ENCODE data around the gene OTX1. TPM values are rescaled to one million over a fixed set of nuclear protein-coding genes. Genes with fewer than 3 reads are reported as not detected.

Gene OTX1
- total and polyA plus RNA-seq, 9 of the 15 experiments (the other 6 are each of a cell fraction or from before 2014, with no cell fraction given) = 0.18 to 7.1 (median 0.58) TPM

DNA sequence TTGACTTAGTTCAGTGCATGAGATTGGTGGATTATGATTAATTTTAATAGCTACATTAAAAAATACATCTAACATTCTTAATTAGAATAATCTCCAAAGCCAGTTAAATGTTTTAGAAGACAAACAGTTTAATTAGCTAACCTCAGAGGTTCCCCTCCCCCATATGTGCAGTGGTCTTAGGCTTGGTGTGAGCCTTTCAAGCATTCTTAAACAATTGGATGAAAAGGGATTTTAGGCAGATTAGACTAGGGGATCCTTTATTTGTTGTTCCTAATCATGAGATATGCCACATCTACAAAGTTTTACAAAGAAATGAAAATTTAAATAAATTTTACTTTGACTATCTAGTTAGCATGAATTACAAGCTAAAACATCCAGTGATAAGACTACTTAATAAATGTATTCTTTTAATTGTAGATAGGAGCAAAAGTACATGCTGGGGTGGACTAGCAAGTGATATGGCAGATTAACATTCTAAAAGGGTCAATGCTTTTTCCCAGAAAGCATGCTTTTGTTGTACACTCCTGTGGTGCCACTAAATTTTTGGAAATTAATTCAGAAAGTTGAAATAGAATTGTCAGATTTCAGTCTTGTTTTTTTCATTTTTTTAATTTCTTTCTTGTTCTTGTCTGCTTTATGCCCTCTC is 42.7 kb upstream of the OTX1 start:
- CTCF ChIA-PET (ENCODE audit: low intra/inter-chr PET ratio) = no interaction called here
- FAIRE-seq (no peak), ATAC-seq (no peak), DNase-seq (ENCODE audit: extremely low read depth in 1 of 4, low spot score in 3 of 4) (no peak)
- no peaks in the 10 kb centered on the region for H3K36me3 ChIP-seq (ENCODE audit: control insufficient read depth, insufficient read depth, low read length)
- H3K9me1 ChIP-seq (ENCODE audit: control insufficient read depth, insufficient read depth, low read length) = no peaks in the 10 kb centered on the region
- POLR2A ChIA-PET = interaction anchor here (0.8 kb wide), 1 partner anchor 14 kb away, joined by 3 read pairs; no protein-coding TSS in a partner anchor
- H3K9ac ChIP-seq (ENCODE audit: insufficient read depth in 1 of 2, low read depth in 2 of 2, low read length in 2 of 2) = no peak overlapping the region
- no peak overlapping the region for H3K27ac ChIP-seq (ENCODE audit: extremely low read depth, low read depth, low read length)
- H3K4me2 ChIP-seq (ENCODE audit: insufficient read depth, low read length) = no peak overlapping the region
- H3K27me3 ChIP-seq (ENCODE audit: control insufficient read depth in 2 of 2, insufficient read depth in 2 of 2, low read length in 2 of 2) = no peaks in the 10 kb centered on the region
- no peaks in the 10 kb centered on the region for H3K4me1 ChIP-seq (replicated peaks in 1 of 2; ENCODE audit: control insufficient read depth in 2 of 2, insufficient read depth in 2 of 2, low read length in 2 of 2)
- in situ Hi-C loops (cut with MboI) = no loop called here
- no TSS peak for BruUV-seq (replicated peaks)
- H3K4me3 ChIP-seq = no peak overlapping the region
- TF ChIP-seq NR2C2 (CRISPR knock-in tag; IDR thresholded peaks at IDR 0.05) = no peak
- TF ChIP-seq NR2C2 (tag; IDR thresholded peaks at IDR 0.05) = no peak
- TF ChIP-seq CC2D1A (IDR thresholded peaks at IDR 0.05) = no peak
- no peak for TF ChIP-seq WHSC1 (IDR thresholded peaks at IDR 0.05; ENCODE audit: low read length)
- TF ChIP-seq CTBP1 (IDR thresholded peaks at IDR 0.05; ENCODE audit: borderline replicate concordance) = no peak
- TF ChIP-seq ZC3H11A (IDR thresholded peaks at IDR 0.05; ENCODE audit: low read depth, low read length) = no peak
- TF ChIP-seq, protein P1, sequence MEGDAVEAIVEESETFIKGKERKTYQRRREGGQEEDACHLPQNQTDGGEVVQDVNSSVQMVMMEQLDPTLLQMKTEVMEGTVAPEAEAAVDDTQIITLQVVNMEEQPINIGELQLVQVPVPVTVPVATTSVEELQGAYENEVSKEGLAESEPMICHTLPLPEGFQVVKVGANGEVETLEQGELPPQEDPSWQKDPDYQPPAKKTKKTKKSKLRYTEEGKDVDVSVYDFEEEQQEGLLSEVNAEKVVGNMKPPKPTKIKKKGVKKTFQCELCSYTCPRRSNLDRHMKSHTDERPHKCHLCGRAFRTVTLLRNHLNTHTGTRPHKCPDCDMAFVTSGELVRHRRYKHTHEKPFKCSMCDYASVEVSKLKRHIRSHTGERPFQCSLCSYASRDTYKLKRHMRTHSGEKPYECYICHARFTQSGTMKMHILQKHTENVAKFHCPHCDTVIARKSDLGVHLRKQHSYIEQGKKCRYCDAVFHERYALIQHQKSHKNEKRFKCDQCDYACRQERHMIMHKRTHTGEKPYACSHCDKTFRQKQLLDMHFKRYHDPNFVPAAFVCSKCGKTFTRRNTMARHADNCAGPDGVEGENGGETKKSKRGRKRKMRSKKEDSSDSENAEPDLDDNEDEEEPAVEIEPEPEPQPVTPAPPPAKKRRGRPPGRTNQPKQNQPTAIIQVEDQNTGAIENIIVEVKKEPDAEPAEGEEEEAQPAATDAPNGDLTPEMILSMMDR (IDR thresholded peaks at IDR 0.05 in 2 of 3, conservative IDR thresholded peaks at IDR 0.05 in 1 of 3; ENCODE audit: insufficient read depth in 2 of 3, low read depth in 1 of 3, low read length in 3 of 3) = no peak
- intact Hi-C loops (cut with micrococcal nuclease) = no loop called here
- no peaks in the 10 kb centered on the region for H3K9me3 ChIP-seq (replicated peaks; ENCODE audit: control insufficient read depth, insufficient read depth, low read depth, low read length)
- H3K79me2 ChIP-seq (ENCODE audit: control insufficient read depth, insufficient read depth, low read length) = no peaks in the 10 kb centered on the region
- H4K20me1 ChIP-seq (replicated peaks; ENCODE audit: control insufficient read depth, insufficient read depth, low read length) = no peaks in the 10 kb centered on the region
- no peak overlapping the region for H2AFZ ChIP-seq (ENCODE audit: low read depth, low read length)
